Liver (tissue), 3 donors: ENCODE data around the gene SMYD3.

ENCODE experiments used
- FOXA1 ChIP-seq: IDR thresholded peaks from 2 replicates; pipeline ENCODE4 v1.6.1; 2016; ENCODE audit warnings: antibody characterized with exemption
- GABPA ChIP-seq, 2 donors: IDR thresholded peaks in 1 of 2; conservative IDR thresholded peaks in 1 of 2; 2 replicates each; pipeline ENCODE4 v1.6.1; 2016; ENCODE audit warnings: antibody characterized with exemption in 2 of 2, mild to moderate bottlenecking in 1 of 2, moderate library complexity in 1 of 2
- HNF4A ChIP-seq, 2 donors: conservative IDR thresholded peaks; 2 replicates each; pipeline ENCODE4 v1.6.1; 2016; ENCODE audit warnings: antibody characterized with exemption in 2 of 2, mild to moderate bottlenecking in 2 of 2
- RAD21 ChIP-seq, 2 donors: IDR thresholded peaks; 2 replicates each; pipeline ENCODE4 v1.6.1; 2016; ENCODE audit warnings: antibody characterized with exemption in 2 of 2, mild to moderate bottlenecking in 2 of 2
- TAF1 ChIP-seq: conservative IDR thresholded peaks from 2 replicates; pipeline ENCODE4 v1.6.1; 2016; ENCODE audit warnings: antibody characterized with exemption, mild to moderate bottlenecking
- TF ChIP-seq, protein P1 (sequence below): fragments of 150-350 bp; IDR thresholded peaks from 2 replicates; pipeline ENCODE4 v1.5.1; 2017; ENCODE audit warnings: improper control_type of control experiment, low read depth, low read length; ENCODE audit not compliant: missing input control
- TF ChIP-seq, protein P2 (sequence below): IDR thresholded peaks from 2 replicates; pipeline ENCODE4 v1.6.1; 2016; ENCODE audit warnings: antibody characterized with exemption
- TF ChIP-seq, protein P3 (sequence below): IDR thresholded peaks from 2 replicates; pipeline ENCODE4 v1.6.1; 2016; ENCODE audit warnings: antibody characterized with exemption, mild to moderate bottlenecking
- TF ChIP-seq, protein P4 (sequence below): IDR thresholded peaks from 2 replicates; pipeline ENCODE4 v1.6.1; 2016; ENCODE audit warnings: antibody characterized with exemption
- TF ChIP-seq, protein P5 (sequence below): IDR thresholded peaks from 2 replicates; pipeline ENCODE4 v1.6.1; 2016; ENCODE audit warnings: antibody characterized with exemption
- donor health status: healthy.
- donor health status: healthy.

DNA sequence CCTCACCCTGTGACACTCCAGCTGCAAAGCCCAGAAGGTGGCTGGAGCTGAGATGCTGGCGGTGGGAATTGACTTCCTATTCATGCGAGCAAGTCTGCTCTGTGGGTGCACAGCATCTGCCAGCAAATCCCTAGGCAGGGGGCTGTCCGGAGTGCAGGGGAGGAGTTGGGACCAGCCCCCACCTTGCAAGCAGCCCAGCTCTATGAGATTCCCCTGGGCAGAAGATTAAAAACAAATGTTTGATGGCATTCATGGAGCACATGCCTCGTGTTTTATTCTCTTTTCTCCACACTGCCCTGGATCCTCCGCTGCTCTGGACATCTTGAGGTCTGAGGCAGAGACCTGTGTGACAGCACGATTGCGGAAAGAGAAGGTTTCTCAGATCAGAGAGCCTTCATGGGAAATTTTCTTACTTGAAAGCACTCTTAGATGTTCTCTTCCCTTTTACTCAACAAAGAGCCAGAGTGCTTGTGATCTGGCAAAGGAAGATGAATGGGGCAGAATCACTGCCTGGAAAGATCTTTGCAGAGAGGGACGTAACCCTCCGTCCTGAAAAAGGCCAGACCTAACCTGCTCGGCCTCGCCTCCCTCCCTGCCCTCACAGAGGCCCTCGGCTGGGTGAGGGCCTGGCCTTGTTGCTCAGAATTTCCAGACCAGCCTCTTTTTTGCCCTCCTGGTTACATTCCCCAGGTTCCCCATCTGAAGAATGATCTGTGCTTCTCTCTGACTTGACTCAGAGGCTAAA lies 755.2 kb downstream of the SMYD3 start:
- TF ChIP-seq, protein P1, sequence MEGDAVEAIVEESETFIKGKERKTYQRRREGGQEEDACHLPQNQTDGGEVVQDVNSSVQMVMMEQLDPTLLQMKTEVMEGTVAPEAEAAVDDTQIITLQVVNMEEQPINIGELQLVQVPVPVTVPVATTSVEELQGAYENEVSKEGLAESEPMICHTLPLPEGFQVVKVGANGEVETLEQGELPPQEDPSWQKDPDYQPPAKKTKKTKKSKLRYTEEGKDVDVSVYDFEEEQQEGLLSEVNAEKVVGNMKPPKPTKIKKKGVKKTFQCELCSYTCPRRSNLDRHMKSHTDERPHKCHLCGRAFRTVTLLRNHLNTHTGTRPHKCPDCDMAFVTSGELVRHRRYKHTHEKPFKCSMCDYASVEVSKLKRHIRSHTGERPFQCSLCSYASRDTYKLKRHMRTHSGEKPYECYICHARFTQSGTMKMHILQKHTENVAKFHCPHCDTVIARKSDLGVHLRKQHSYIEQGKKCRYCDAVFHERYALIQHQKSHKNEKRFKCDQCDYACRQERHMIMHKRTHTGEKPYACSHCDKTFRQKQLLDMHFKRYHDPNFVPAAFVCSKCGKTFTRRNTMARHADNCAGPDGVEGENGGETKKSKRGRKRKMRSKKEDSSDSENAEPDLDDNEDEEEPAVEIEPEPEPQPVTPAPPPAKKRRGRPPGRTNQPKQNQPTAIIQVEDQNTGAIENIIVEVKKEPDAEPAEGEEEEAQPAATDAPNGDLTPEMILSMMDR = no peak
- TF ChIP-seq, protein P2, sequence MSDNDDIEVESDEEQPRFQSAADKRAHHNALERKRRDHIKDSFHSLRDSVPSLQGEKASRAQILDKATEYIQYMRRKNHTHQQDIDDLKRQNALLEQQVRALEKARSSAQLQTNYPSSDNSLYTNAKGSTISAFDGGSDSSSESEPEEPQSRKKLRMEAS = no peak
- TF ChIP-seq TAF1 (no peak), GABPA (IDR thresholded peaks at IDR 0.05 in 1 of 2, conservative IDR thresholded peaks at IDR 0.05 in 1 of 2) (no peak), FOXA1 (no peak), RAD21 (IDR thresholded peaks at IDR 0.05) (no peak), HNF4A (conservative IDR thresholded peaks at IDR 0.05) (no peak)
- TF ChIP-seq, protein P3, sequence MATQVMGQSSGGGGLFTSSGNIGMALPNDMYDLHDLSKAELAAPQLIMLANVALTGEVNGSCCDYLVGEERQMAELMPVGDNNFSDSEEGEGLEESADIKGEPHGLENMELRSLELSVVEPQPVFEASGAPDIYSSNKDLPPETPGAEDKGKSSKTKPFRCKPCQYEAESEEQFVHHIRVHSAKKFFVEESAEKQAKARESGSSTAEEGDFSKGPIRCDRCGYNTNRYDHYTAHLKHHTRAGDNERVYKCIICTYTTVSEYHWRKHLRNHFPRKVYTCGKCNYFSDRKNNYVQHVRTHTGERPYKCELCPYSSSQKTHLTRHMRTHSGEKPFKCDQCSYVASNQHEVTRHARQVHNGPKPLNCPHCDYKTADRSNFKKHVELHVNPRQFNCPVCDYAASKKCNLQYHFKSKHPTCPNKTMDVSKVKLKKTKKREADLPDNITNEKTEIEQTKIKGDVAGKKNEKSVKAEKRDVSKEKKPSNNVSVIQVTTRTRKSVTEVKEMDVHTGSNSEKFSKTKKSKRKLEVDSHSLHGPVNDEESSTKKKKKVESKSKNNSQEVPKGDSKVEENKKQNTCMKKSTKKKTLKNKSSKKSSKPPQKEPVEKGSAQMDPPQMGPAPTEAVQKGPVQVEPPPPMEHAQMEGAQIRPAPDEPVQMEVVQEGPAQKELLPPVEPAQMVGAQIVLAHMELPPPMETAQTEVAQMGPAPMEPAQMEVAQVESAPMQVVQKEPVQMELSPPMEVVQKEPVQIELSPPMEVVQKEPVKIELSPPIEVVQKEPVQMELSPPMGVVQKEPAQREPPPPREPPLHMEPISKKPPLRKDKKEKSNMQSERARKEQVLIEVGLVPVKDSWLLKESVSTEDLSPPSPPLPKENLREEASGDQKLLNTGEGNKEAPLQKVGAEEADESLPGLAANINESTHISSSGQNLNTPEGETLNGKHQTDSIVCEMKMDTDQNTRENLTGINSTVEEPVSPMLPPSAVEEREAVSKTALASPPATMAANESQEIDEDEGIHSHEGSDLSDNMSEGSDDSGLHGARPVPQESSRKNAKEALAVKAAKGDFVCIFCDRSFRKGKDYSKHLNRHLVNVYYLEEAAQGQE = no peak
- TF ChIP-seq, protein P4, sequence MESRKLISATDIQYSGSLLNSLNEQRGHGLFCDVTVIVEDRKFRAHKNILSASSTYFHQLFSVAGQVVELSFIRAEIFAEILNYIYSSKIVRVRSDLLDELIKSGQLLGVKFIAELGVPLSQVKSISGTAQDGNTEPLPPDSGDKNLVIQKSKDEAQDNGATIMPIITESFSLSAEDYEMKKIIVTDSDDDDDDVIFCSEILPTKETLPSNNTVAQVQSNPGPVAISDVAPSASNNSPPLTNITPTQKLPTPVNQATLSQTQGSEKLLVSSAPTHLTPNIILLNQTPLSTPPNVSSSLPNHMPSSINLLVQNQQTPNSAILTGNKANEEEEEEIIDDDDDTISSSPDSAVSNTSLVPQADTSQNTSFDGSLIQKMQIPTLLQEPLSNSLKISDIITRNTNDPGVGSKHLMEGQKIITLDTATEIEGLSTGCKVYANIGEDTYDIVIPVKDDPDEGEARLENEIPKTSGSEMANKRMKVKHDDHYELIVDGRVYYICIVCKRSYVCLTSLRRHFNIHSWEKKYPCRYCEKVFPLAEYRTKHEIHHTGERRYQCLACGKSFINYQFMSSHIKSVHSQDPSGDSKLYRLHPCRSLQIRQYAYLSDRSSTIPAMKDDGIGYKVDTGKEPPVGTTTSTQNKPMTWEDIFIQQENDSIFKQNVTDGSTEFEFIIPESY = no peak
- TF ChIP-seq, protein P5, sequence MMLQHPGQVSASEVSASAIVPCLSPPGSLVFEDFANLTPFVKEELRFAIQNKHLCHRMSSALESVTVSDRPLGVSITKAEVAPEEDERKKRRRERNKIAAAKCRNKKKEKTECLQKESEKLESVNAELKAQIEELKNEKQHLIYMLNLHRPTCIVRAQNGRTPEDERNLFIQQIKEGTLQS = no peak
